GM18526 (cell line): Measurements from ENCODE around the gene CTSL.

Experiments used
- POLR2A ChIP-seq: IDR thresholded peaks from 3 replicates; pipeline ENCODE4 v1.6.1; 2011; ENCODE audit not compliant: insufficient read length; ENCODE audit errors: extremely low read depth

CTSL gene

DNA sequence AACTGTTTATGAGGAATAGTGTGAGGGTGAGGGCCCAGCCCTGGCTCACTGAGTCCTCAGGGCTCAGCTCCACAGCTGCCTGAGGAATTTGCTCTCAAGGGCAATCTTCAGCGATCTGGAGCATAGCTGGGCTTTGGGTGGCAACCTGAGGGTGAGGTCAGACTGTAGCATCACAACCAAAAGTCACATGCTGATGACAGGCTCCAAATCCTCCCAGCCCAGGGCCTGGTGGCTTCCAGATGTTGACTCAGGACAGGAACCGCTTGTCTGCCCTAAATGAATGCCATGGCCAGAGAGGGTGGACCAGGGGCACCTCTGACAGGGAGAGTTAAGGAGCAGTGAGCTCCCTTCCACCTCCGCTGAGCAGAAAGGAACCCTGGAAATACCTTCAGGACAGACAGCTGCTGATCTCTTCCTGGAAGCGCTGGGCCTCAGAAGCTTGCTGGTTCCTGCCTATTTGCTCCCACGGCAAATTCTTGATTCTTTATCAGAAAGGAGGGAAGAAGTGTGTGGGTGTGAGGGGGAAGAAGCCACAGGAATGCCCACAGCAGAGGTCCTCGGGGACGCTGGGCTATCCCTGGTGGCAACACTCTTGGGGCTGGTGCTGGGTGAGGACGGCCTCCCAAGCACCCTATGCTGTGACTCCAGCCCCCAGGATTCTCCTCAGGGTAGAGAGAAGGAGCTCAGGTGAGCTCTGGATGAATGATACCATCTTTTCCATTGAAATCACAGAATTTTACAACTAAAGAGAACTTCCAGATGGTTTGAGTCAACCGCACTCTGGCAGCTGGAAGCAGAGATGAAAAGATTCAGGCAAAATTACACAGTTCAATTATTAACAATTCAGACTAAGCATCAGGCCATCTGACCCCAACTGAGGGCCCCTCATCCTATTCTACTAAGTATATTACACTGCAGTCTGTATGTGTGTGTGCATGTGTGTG, 13.8 kb upstream of the CTSL start:
- no peak for TF ChIP-seq POLR2A

DNA sequence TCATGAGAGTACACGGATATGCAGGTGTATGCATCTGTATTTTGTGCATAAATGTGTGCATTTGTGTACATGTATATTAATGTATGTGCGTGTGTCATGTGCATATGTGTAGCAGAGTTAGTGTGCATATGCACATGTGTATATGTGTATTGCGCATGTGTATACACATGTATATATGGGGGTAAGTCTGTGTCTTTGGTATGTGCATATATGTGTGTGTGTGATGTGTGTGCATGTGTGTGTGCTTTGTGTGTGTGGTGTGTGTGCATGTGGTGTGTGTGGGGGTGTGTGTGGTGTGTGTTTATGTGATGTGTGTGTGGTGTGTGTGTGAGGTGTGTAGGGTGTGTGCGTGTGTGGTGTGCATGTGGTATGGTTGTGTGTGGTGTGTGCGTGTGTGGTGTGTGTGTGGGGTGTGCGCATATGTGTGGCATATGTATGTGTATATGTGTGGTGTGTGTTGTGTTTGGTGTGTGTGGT, 13.1 kb upstream of the CTSL start:
- TF ChIP-seq POLR2A = no peak

DNA sequence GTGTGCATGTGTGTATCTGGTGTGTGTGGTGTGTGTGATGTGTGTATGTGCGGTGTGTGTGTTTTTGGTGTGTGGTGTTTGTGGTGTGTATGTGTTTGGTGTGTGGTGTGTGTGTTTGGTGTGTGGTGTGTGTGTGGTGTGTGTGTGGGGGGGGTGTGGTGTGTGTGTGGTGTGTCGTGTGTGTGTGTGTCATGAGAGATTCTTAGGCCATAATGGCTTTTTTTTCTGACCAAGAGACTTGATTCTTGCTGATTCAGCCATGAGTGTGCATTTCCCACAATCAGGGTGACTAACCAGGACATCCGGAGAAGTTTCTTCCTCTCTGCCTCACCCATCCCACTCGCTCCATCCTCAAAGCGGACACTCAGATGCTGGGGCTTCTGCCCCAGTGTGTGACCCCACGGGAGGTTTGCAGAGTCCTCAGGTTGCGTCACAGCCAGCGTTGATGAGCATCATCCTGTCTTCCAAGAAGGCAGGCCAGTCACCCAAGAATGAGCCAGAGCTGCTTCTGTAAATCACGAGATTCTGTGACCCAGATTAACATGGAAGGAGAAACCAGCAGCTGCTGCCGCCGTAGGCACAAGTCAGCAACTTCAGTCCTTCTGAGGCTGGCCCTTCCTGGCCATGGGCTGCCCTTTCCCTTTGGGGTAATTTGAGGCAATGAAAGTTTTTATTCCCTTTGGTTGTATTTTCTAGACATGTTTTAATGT, 12.5 kb upstream of the CTSL start:
- TF ChIP-seq POLR2A = no peak

DNA sequence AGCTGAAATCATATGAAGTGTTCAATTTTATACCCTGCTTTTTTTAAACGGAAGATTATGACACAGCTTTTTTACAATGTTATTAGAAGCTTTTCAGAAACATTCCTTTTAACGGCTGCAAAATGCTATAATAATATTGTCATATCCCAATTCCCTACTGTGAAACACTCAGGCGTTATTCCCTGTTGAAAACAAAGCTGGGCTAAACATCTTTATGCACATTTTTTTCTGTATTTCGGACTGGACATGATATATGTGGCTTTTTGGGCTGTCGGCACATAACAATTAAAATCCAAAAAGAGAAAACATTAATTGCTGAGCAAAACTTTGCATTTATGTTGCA, 12.0 kb upstream of the CTSL start:
- no peak for TF ChIP-seq POLR2A

DNA sequence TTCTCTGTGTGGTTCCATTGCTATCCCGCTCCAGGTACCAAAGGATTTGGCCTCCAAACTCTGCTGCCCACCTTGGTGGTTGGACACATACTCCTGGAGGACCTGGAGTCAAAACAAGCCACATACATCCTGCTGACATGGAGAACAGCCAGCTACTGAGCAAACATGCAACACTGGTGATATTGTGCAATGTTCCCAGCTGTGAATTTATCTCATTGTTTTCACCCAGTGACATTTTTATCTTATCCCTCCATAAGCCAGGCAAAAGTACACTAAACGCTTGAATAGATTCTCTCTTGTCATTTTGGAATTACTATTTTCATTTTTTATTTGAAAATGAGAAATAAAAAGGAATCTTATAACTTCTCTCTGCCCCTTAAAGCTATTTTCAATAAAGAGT, 11.1 kb upstream of the CTSL start:
- no peak for TF ChIP-seq POLR2A

DNA sequence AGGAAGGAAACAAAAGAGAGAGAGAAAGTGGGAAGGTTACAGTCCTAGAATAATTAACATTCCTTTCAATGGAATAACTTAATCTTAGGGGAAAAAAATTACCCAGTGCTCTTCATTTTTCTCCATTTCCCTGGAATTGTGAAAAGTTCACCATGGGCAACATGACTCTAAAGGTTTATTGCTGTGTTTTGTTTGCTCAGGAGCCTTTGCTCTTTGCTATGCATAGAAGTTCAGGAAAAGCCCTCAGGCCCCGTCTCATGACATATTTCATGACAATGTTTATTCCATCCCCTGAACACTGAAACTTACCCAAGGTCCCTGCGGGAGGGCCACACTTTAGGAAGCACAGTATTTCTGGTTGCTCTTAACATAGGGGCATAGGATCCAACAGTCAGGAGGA, 9.8 kb upstream of the CTSL start:
- TF ChIP-seq POLR2A = no peak

DNA sequence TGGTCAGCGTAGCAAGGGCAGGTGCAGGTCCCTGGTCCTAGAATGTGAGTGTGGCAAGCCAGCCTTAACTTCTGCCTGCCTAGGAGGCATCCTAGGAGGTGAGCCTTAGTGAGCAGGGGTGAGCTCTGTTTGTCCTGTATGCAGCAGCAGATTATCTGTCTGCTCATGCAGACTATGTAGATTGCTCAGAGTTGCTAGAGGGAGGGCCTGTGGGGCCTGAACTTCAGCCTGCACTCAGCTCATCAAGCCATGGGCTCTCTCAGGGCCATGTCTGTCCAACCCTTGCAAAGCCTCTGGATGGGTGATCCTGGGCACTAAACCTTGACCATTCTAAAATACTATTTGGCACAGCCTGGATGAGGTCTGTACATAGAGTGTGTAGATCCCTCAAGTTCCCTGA, 8.5 kb upstream of the CTSL start:
- TF ChIP-seq POLR2A = no peak

DNA sequence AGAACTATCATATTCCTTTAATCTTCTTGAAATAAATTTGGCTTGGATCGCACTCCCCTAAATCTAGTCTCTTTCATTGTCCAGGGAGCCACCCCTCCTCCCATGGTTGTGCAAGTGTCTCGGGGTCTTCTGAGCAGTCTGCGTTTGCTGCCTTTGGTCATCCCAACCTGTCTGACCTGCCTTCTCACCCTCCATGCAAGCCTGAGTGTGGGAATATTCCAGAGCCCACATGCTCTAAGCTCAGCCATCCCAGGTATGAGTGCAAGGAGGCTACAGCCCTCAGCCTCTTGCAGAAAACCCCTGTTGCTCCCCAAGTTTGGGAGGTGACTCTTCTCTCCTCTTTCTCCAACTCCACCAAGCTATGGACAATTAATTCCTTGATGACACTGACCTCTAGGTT, 7.7 kb upstream of the CTSL start:
- no peak for TF ChIP-seq POLR2A

DNA sequence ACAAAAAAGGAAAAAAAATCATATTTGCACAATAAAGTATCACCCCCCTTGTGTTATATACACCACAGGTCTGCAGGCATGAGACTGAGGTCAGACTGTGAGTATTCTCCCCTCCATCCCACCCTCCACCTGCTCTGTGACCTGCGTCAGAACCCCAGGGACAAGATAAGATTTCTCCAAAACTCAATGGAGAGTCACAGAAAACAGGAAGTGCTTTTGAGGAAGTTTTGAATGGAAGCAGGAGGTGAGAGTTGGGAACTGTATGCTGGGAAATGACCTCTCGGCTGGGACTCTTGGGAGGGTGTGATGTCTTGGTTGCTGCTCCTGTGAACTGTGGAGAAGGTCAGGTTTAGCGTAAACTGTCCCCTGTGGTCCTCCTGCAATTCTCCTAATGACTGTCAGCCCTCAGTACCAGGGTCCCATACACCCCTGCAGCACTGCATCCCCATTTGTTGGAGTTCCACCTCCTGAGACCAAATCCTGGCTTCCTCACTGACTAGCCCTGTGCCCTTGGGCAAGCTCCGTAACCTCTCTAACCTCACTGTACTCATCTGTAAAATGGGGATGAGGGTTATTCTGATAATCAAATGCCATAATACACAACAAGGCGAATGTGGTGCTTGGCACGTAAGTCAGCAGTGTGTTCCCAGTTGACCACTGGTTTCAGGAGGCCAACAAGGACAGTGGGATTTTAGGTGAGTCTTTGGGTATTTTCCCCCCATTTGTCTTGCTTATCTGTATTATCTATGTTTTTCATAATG, 6.9 kb upstream of the CTSL start:
- TF ChIP-seq POLR2A = no peak

DNA sequence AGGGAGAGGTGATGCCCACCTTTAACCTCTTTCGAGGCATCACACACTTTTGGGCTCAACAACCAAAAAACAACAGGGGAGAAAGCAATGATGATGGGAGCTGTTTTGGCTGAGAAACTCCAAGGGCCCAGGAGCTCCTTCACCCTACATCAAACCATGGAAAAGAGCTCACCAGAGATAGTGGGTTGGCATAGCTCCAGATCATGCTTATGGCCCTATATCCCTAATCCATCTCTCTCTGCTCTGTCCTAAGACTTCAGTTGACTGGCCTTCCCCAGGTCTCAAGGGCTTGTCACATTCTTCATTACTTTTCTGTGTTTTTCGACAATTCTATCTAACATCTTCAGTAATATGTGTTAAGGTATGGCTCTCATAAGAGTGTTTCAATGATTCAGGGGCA, 5.7 kb upstream of the CTSL start:
- TF ChIP-seq POLR2A = no peak

DNA sequence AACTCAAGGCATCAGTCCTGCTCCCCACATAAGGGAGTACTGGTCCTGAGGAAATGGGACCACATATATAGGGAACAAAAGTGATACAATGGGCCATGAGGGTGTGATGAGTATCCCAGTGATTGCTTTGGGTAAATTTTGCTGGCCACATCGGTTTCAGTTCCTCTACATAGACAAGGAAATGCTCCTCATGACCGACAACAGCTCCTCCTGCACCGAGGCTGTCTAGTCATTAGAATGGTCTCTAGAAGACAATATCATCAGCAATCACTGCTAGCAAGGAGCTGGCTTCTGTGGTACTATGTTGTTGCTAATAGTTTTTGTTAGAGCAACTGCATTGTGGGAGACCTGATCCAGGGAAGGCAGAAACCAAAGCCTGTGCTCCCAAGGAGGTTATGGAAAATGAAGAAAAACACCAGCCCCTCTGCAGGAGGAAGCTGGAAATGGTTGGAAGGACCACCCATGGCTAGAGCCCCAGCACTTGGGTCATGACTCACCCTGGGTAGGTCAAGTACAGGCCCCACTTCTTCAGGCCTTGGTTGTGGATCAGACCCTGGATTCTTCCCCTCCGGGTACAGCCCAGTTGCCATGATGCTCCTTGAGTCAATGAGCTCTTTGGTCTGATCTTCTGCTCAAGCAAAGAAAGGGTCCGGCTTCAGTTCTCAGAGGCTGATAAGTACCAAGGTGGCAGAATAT, 3.4 kb upstream of the CTSL start:
- TF ChIP-seq POLR2A = no peak

DNA sequence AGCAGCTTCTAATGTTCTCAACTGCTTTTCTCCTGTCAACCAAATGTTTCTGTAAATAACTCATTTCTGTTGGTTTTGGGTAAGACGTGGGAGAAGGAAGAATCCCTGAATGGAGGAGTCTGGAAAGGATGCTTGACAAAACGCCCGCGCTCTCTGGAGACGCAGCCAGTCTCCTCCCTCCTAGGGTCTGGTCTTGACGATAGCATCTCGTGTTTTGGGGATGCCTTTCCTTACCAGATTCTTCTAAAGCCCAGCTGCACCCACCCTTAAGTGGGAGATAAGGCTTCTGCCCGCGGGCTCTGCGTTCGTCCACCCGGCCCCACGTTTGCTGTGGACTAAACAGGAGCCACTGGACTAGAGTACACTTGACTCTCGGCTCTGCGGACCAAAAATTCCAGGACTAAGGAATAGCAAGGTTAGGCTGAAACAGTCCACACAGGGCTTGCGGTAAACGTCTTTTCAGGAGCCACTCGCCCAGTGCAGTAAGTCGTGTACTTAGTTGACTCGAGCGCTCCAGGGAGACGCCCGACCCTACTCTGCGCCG, 491 bp upstream of the CTSL start:
- no peak for TF ChIP-seq POLR2A

DNA sequence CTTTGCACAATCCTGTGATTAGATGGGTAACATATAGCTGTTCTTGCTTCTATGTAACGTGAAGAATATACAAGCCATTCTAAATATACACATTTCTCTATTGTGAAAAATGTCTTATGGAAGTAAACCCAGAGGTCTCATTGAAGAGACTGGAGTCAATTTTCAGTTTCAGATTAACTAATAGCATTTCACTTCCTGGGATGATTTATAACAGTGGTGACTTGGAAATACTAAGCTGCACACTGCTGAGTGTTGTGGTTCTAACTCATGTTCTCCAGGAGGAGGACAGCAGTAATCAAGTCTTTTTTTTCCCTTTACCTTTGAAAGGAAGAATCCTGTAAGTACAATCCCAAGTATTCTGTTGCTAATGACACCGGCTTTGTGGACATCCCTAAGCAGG, 3.3 kb downstream of the CTSL start:
- TF ChIP-seq POLR2A = no peak

DNA sequence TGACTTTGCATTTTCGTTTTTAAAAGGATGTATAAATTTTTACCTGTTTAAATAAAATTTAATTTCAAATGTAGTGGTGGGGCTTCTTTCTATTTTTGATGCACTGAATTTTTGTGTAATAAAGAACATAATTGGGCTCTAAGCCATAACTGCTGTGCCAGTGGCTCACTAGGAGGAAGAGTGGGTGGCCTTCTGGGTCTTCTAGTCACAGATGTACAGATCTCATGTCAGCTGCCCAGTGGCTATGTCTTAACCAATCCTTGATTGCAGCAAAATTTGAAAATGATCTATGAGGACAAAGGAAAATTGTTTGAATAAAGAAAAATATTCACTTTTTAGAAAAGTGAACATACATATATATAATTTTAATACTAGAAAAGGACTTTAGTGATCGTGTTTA, 5.4 kb downstream of the CTSL start:
- no peak for TF ChIP-seq POLR2A

DNA sequence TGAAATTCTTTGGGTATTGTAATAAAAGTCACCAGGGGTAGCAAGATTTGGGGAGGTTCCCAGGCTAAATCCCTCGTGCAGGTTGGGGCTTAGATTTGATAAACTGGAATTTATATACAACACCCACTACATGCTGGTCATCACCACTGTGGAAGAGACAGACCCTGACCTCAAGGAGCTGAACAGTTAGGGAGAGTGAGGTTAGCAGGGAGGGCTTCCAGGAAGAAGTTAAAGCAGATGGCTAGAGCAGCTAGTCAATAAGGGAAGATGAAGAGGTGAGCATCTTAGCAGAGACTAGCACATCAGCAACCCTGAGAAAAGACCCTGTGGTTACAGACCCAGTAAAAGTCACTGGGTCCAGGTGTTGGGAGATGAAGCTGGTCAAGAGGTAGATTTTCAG, 6.4 kb downstream of the CTSL start:
- no peak for TF ChIP-seq POLR2A

DNA sequence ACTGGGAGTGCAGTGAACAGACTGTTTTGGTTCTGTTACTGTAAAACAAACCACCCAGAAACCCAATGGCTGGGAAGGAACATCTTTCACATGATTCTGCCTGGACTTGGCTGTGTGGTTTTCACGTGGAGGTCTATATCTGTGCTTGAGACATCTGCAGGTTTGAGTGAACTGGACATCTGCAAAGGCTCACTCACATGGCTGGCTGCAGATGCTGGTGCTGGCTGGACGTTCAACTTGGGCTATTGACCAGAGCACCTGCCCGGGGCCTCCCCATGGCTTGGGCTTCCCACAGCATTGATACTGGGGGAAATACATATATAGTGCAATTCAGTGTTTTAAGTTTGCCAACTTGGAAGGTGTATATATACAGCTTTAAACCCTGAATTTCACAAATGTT, 6.8 kb downstream of the CTSL start:
- no peak for TF ChIP-seq POLR2A
